ENCODE measurements around the gene GALNTL6. TPM values are rescaled to one million over a fixed set of nuclear protein-coding genes. Genes with fewer than 3 reads are reported as not detected.

GALNTL6 gene
- total and polyA plus RNA-seq, 2 of the 4 experiments (the other 2 are of a cell fraction) = under 0.01 TPM; not detected in 1

GRCh38 chr4:172142281-172142741 lies 329.1 kb downstream of the GALNTL6 start:
- Histone ChIP-seq H3K9ac (ENCODE audit: low read depth, low read length) (no peak overlapping the region), H2AK5ac (ENCODE audit: low read depth, low read length) (no peak overlapping the region), H2BK120ac (ENCODE audit: low read depth, low read length) (no peak overlapping the region), H3K56ac (ENCODE audit: extremely low read depth, insufficient read depth, low read length) (no peak overlapping the region), H3K4me1 (ENCODE audit: control insufficient read depth, insufficient read depth, low read length) (no peaks in the 10 kb centered on the region), H3K9me3 (ENCODE audit: control insufficient read depth, insufficient read depth, low read length) (no peaks in the 10 kb centered on the region), H3K4ac (ENCODE audit: low read depth, low read length) (no peak overlapping the region), H3K27ac (ENCODE audit: insufficient read depth, low read length) (no peak overlapping the region), H2BK20ac (ENCODE audit: low read depth, low read length) (no peak overlapping the region), H4K8ac (ENCODE audit: low read depth in 2 of 2, low read length in 2 of 2) (no peak overlapping the region), H4K5ac (ENCODE audit: low read depth, low read length) (no peak overlapping the region), H2AK9ac (replicated peaks; ENCODE audit: low read depth, low read length, poor library complexity) (no peak overlapping the region), H3K14ac (replicated peaks; ENCODE audit: low read depth, low read length) (no peak overlapping the region), H3K4me3 (ENCODE audit: insufficient read depth, low read depth, low read length) (no peak overlapping the region), H2AFZ (replicated peaks; ENCODE audit: low read length, poor library complexity) (no peak overlapping the region), H2BK5ac (ENCODE audit: low read depth, low read length, poor library complexity, severe bottlenecking) (peak overlapping the region; percentile 28), H3K9me1 (ENCODE audit: insufficient read depth, low read length) (no peaks in the 10 kb centered on the region), H3K27me3 (ENCODE audit: control insufficient read depth, insufficient read depth, low read length) (no peaks in the 10 kb centered on the region), H2BK15ac (ENCODE audit: low read depth, low read length) (no peak overlapping the region), H4K20me1 (ENCODE audit: insufficient read depth, low read length) (no peaks in the 10 kb centered on the region), H4K91ac (ENCODE audit: insufficient read depth, low read depth, low read length) (no peak overlapping the region), H3K4me2 (ENCODE audit: low read depth, low read length) (no peak overlapping the region), H3K18ac (ENCODE audit: low read depth, low read length) (no peak overlapping the region; the same call in 1 of the 2 replicates), H3K36me3 (ENCODE audit: control insufficient read depth, insufficient read depth, low read length) (no peaks in the 10 kb centered on the region), H3K79me1 (ENCODE audit: low read depth in 1 of 2, low read length in 2 of 2) (no peaks in the 10 kb centered on the region), H3K23ac (ENCODE audit: low read depth, low read length) (no peak overlapping the region)
- no CpG with 5 or more reads among the region's 2 CpGs for WGBS, 2 experiments (ENCODE audit: extremely low coverage in 2 of 2, insufficient read length in 1 of 2)
- ChIA-PET CTCF (no interaction called here), POLR2A (ENCODE audit: unreplicated experiment) (no interaction called here)
- TF ChIP-seq, protein P1, sequence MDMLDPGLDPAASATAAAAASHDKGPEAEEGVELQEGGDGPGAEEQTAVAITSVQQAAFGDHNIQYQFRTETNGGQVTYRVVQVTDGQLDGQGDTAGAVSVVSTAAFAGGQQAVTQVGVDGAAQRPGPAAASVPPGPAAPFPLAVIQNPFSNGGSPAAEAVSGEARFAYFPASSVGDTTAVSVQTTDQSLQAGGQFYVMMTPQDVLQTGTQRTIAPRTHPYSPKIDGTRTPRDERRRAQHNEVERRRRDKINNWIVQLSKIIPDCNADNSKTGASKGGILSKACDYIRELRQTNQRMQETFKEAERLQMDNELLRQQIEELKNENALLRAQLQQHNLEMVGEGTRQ (IDR thresholded peaks at IDR 0.05; ENCODE audit: low read depth, low read length) = no peak
- TF ChIP-seq CHD1 (IDR thresholded peaks at IDR 0.05; ENCODE audit: low read depth, low read length) = no peak
- TF ChIP-seq BHLHE40 (IDR thresholded peaks at IDR 0.05; ENCODE audit: low read depth, low read length) = 0 out of 2 replicates have a peak, but pooled peaks have one; percentile 16
- ATAC-seq (ENCODE audit: low read depth) = no peak
- in situ Hi-C loops (cut with MboI; ENCODE audit: low sequenced_read_pairs) (no loop called here), dilution Hi-C loops (cut with HindIII; ENCODE audit: low sequenced_read_pairs, unreplicated experiment) (no loop called here), intact Hi-C loops (cut with micrococcal nuclease) (no loop called here)
- BruUV-seq (replicated peaks) = no TSS peak
- DNase-seq = peak; percentile 22
